GM18873 (cell line): ENCODE measurements around the gene NYAP2.

Experiments
- ATAC-seq: cut with Tn5 transposase; IDR thresholded peaks from one replicate; pipeline ENCODE4 v1.9.1; 2021; ENCODE audit warnings: mild to moderate bottlenecking, moderate library complexity, moderate number of reproducible peaks; ENCODE audit not compliant: unreplicated experiment, low FRiP score

Gene NYAP2

DNA sequence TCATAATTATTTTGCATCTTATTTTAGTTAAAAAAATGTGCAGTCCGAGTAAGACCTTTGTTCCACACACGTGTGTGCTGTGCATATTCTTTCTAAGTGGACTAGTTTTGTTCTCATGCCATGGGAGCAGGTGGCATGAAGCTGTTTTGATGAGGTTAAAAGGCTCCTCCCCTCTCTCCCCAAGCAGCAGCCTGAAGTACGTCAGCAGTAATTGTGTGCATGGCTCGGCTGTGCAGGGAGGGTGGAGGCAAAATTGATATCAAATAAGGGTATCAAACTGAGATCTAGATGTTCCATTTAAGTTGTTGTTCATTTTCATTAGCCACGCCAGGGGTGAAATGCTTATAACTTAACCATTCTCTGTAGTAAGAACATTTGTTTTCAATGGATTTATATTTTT, at the start of gene NYAP2:
Gene NYAP2, plus strand, starts transcription at position 207 of the 400 bp plus-strand sequence. CDS start 9,171 bp downstream, outside the sequence.
- no peak for ATAC-seq

DNA sequence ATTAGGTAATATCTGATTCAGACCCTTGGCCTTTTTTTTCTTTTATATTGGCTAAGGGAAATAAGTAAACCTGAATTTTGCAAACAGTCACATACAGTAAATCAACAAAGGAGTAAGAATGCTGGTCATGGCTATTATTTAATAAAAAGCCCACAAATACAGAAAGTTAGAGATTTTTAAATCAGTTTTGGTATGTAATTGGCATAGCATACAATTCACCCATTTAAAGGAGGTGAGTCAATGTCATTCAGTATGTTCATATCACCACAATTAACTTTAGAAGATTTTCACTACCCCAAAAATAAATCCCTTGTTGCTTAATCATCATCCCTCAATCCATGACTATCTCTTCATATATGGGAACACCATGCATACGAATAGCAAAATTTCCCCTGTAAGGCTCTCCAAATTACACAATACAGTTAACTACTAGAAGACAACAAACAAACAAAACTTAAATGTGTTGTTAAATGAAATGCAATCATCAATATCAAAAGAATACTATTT, 45.9 kb upstream of the NYAP2 start:
- ATAC-seq, result no peak

- ATAC-seq, result no peak
Measured at GRCh38 chr2:225354281-225354774, 45.2 kb upstream of the NYAP2 start.

DNA sequence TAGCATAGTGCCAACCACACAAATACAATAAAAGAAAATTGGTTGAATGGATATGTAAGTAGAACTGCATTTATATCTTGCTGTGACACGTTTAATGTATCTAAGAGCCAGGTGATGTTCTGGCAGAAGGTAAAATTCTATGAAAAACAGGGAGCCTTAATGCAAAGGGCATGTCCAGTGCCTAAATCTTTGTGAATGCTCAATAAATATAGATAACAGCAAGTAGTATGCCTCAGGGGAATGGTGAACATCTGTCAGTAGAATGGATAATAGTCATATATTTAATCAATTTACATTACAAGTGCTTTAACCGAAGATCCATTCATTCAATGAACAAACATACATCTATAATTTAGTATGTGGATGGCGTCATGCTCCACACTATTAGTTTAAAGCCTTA, 43.7 kb upstream of the NYAP2 start:
- no peak for ATAC-seq

DNA sequence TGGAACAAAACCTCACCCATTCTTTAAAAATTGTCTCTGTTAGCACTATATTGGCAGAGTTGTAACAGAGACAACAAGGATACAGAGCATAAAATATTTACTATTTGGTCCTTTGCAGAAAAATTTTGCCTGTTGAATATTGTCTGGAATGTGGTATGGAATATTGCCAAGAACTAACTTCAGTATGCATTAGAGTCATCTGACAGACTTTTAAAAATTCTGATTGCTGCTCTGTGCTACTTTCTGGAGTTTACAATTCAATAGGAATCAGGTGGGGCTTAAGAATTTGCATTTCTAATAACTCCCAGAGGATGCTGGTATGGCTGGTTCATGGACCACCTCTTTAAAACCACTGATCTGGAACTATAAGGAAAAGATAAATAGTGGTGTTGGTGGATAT, 32.8 kb upstream of the NYAP2 start:
- ATAC-seq, result no peak

GRCh38 chr2:225367482-225367881, 32.0 kb upstream of the NYAP2 start:
- no peak for ATAC-seq

- no peak for ATAC-seq
Measured at GRCh38 chr2:225378984-225379383, 20.5 kb upstream of the NYAP2 start.

DNA sequence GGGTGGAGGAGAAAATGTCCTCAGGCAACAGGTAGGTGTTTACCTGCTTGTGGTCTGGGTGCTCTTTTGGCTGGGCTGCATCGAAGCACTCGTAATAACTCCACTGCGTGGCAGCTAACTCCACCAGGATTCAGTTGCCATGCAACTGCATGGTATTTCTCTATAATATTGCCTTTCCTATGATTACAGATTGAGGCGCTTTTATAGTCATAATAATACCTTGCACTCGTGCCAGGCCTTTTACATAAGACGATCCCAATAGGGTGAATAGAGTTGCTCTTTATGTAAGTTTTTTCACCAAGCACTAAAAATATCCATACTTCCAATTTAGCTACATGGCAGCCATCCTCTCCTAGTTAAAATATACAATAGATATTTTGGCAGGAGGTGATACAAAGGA, 19.7 kb upstream of the NYAP2 start:
- ATAC-seq, result no peak

DNA sequence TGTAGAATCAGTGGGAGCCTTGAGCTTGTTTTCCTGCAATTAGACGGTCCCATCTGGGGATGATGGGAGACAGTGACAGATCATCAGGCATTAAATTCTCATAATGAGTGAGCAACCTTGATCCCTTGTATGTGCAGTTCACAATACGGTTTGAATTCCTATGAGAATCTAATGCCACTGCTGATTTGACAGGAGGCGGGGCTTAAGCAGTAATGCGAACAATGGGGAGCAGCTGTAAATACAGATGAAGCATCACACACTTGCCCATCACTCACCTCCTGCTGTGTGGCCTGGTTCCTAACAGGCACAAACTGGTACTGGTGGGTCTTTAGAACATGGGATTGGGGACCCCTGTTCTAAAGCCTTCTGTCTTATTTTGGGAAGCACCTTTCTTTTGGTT, 17.9 kb upstream of the NYAP2 start:
- no peak for ATAC-seq

DNA sequence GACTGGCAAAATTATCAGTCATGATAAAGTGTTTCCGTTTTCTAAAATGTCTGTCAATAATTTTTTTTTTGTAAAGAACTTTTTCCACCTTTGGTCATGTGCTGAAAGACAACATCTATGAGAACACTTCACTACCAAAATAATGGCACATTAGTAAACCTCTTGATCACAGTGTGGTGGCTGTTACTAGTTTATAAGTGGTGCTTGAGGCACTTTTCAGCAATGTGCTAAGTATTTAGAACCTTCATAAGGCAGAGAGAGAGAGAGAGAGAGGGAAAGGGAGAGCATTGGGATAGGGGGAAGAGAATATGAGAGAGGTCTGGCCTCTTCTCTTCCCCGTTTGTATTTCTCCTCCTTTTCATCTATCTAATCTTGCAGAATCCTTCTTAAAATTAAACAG, 1.1 kb upstream of the NYAP2 start:
- ATAC-seq, result no peak

GRCh38 chr2:225400060-225400511, 576 bp downstream of the NYAP2 start:
- ATAC-seq, result no peak

DNA sequence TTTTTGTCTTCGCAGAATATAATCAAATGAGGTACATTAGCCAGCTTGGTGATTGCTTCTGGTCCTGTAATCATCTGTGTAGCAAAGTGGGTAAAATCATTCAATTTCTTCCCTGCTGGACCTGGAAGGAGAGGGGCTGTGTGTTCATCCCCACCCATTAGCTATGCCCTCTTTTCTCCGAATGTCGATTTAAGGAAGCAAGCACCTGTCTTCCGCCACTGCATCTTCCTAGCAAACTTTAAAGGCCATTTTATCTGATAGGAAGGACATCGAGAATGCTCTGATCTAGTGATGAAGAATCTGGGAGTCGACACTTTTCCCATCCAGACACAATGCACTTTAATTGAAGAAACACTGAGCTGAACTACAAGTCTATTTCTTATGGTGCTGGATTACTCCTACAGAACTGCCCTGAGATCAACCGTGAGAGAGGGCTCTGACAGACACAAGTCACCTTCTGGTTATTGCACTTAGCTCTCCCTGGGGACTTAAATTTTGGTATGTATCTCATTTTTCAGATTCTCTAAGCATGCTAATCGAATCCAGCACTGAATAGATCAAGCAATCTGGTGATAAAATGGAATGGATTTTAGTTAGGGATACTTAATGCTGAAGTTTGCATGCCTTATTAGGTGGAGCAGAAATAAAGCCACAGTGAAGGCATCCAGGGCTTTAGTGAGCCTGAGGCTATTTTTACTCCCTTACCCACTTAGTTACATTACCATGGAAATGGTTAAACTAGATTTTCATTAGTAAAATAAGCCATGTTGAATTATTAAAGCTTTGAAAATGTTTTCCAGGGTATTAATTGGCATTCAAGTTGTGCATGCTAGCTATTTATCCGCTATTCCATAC, 1.3 kb downstream of the NYAP2 start:
- no peak for ATAC-seq

- no peak for ATAC-seq
Measured at GRCh38 chr2:225402210-225402776, 2.8 kb downstream of the NYAP2 start.

DNA sequence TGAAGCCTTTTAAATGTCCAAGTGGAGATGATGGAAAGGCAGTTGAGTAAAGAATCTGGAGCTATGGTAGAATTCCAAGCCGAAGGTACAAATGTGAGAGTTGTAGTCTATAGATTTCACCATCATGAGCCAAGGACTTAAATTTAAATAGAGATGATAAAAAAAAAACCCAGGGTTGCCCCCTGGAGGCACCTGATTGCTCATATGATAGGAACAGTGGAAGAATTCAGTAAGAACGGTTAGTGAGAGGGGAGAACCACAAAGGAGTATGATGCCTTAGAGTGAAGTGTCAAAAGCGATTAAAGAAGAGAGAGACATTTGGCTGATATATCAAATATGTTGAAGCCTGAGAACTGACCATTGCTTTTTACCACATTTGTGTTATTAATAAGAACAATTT, 11.9 kb downstream of the NYAP2 start:
- ATAC-seq, result no peak

- no peak for ATAC-seq
Measured at GRCh38 chr2:225413786-225414185, 14.3 kb downstream of the NYAP2 start.

GRCh38 chr2:225414902-225415301, 15.4 kb downstream of the NYAP2 start:
- ATAC-seq, result no peak

DNA sequence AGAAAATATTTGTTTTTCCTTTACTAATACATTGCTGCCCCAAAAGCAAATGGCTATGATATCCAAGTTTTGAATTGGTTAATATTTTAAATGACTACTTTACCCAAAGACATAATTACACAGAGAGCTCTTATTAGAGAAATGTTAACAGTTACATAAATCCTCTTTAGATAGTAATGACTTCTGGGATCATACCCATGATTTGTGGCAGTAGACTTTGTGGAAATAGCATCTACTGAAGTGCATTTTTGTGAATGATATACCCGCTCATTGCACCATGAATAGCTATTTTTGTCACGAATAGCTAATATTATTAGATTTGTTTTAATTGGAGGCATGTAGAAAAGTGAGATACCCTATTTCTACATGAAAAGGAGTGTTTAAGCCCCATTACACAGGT, 15.8 kb downstream of the NYAP2 start:
- ATAC-seq, result no peak

- no peak for ATAC-seq
Measured at GRCh38 chr2:225415792-225416191, 16.3 kb downstream of the NYAP2 start.

- no peak for ATAC-seq
Measured at GRCh38 chr2:225416616-225417367, 17.3 kb downstream of the NYAP2 start.

DNA sequence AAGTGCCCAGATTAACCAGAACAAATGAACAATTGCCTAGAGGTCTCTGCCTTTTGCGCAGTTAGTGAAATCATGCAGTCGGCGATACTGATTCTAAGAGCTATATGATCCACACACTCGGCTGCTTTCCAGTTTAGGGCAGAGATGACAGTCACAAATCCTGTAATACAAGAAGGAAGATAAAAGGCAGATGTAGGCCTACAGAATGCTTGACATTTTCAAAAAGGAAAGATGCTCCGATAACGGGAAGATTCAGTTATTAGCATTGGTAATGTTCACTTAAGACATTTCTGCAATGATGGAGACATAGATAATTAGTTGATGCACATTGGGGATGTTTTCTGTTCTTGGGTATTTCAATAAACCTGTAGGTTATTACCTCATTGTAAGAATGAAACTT, 19.5 kb downstream of the NYAP2 start:
- no peak for ATAC-seq

DNA sequence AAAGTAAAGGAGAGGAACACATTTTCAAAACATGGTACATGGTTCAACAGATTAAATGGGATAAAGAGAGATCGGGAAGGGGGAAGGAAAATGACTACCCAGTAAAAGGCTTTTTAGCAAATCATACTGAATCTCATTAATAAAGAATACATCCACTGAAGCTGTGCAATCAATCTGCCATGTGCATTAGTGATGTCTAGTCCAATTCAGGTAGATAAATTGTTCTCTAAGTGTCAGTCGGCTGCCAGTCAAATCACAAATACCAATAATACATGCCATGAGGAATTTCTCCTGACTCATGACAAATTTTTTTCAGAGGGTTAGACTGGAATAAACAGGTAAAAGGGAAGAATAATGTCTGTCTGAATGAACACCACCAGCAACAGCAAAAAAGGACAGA, 22.6 kb downstream of the NYAP2 start:
- no peak for ATAC-seq
